ENCODE data around the gene STPG2. TPM values are rescaled to one million over a fixed set of nuclear protein-coding genes. Genes with fewer than 3 reads are reported as not detected.
"Not testable (repeated sequence)": the region's sequence is repeated elsewhere in the genome, so short reads cannot be mapped to it uniquely, and the experiment has no call there.

Gene STPG2
- total and polyA plus RNA-seq, 2 donors (not counting 1 experiment from before 2014, with no cell fraction given), result 0.13 to 0.49 TPM

DNA sequence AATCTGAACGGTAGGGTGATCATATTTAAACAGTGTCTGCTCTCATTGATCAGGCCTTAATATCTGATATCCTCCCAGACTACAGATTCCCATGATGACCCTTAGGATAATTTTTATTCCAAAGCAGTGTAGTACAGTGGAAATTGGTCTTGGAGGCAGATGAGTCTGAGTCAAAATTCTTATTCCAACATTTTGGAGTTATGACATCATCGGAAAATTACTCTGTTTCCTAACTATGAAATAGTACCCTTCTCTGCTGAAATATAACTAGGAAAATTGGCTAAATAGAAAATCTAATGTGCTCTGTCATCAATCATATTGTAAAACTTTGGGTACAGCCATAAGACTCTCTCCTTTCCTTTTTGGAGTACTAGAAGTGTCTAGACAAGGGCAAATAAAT, 583.3 kb downstream of the STPG2 start:
- ATAC-seq (ENCODE audit: low read depth), result no peak
- no peak overlapping the region for H3K4me3 Mint-ChIP-seq
- no peak overlapping the region for H2AFZ ChIP-seq (ENCODE audit: insufficient read depth, low read depth, low read length, poor library complexity, severe bottlenecking)
- H3K79me2 ChIP-seq (ENCODE audit: control insufficient read depth, insufficient read depth, low read length), result no peaks in the 10 kb centered on the region
- no peak for TF ChIP-seq EZH2 (IDR thresholded peaks at IDR 0.05; ENCODE audit: borderline replicate concordance, insufficient read depth, low read depth, low read length, poor library complexity, severe bottlenecking)
- TF ChIP-seq, protein P1, sequence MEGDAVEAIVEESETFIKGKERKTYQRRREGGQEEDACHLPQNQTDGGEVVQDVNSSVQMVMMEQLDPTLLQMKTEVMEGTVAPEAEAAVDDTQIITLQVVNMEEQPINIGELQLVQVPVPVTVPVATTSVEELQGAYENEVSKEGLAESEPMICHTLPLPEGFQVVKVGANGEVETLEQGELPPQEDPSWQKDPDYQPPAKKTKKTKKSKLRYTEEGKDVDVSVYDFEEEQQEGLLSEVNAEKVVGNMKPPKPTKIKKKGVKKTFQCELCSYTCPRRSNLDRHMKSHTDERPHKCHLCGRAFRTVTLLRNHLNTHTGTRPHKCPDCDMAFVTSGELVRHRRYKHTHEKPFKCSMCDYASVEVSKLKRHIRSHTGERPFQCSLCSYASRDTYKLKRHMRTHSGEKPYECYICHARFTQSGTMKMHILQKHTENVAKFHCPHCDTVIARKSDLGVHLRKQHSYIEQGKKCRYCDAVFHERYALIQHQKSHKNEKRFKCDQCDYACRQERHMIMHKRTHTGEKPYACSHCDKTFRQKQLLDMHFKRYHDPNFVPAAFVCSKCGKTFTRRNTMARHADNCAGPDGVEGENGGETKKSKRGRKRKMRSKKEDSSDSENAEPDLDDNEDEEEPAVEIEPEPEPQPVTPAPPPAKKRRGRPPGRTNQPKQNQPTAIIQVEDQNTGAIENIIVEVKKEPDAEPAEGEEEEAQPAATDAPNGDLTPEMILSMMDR (IDR thresholded peaks at IDR 0.05), result no peak
- no peak for DNase-seq
- H3K4me3 ChIP-seq (ENCODE audit: control extremely low read depth in 1 of 5, extremely low read depth in 1 of 5, insufficient read depth in 1 of 5, low read depth in 2 of 5, low read length in 4 of 5), result no peak overlapping the region
- peaks cover 4% of the 10 kb centered on the region for H3K9me3 Mint-ChIP-seq (ENCODE audit: insufficient read depth)
- 71% methylated on average over 1 of the region's 2 CpGs for WGBS (ENCODE audit: insufficient coverage)
- no peaks in the 10 kb centered on the region for H3K27me3 Mint-ChIP-seq
- no peaks in the 10 kb centered on the region for H3K4me1 ChIP-seq (ENCODE audit: control insufficient read depth in 2 of 2, insufficient read depth in 2 of 2, low read length in 2 of 2)
- no peaks in the 10 kb centered on the region for H3K27me3 ChIP-seq (replicated peaks in 1 of 4; ENCODE audit: control extremely low read depth in 1 of 4, control insufficient read depth in 3 of 4, insufficient read depth in 4 of 4, low read length in 3 of 4)
- POLR2A ChIA-PET, result no interaction called here
- H3K27ac Mint-ChIP-seq, result no peak overlapping the region
- H3K4me1 Mint-ChIP-seq, result no peaks in the 10 kb centered on the region
- no peak overlapping the region for H3K4me2 ChIP-seq (replicated peaks; ENCODE audit: low read depth, low read length, poor library complexity, severe bottlenecking)
- CTCF ChIA-PET, result no interaction called here
- H3K9me3 ChIP-seq (ENCODE audit: control extremely low read depth in 1 of 3, control insufficient read depth in 2 of 3, insufficient read depth in 1 of 3, low read length in 2 of 3), result no peaks in the 10 kb centered on the region
- no peaks in the 10 kb centered on the region for H4K20me1 ChIP-seq (ENCODE audit: control insufficient read depth, insufficient read depth, low read length, poor library complexity, severe bottlenecking)
- intact Hi-C loops (cut with micrococcal nuclease), result no loop called here
- H3K27ac ChIP-seq (ENCODE audit: low read length in 2 of 2), result no peak overlapping the region
- no peak overlapping the region for H3K9ac ChIP-seq (ENCODE audit: low read length)
- no peaks in the 10 kb centered on the region for H3K36me3 ChIP-seq (replicated peaks in 1 of 2; ENCODE audit: control extremely low read depth in 1 of 2, control insufficient read depth in 1 of 2, extremely low read depth in 1 of 2, insufficient read depth in 2 of 2, low read length in 1 of 2)

DNA sequence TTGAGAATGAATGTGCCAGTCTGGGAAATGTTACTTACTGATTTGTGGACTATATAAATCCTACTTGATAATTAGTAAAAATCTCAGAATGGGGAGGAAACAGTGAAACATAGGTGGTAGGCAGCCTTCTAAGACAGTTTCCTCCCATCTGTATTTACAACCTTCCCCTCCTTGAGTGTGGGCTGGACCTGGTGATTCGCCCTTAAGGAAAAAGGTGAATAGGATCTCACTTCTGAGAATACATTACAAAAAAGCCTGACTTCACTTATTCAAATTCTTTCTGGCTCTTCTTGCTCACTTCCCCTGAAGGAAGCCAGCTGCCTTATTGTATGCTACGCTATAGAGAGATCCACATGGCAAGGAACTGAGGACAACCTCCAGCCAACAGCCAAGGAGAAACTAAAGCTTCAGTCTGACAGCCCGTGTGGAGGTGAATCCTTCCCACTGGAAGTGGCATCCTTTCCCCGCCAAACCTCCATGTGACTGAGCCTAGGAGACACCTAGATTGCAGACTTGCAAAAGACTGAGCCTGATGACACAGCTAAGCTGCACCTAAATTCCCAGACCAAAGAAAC, 585.0 kb downstream of the STPG2 start:
- ChIA-PET CTCF (no interaction called here), POLR2A (no interaction called here)
- no peak for TF ChIP-seq EZH2 (IDR thresholded peaks at IDR 0.05; ENCODE audit: borderline replicate concordance, insufficient read depth, low read depth, low read length, poor library complexity, severe bottlenecking)
- TF ChIP-seq, protein P1 (IDR thresholded peaks at IDR 0.05), result no peak
- Histone ChIP-seq H3K4me3 (ENCODE audit: control extremely low read depth in 1 of 5, extremely low read depth in 1 of 5, insufficient read depth in 1 of 5, low read depth in 2 of 5, low read length in 4 of 5) (no peak overlapping the region), H3K79me2 (ENCODE audit: control insufficient read depth, insufficient read depth, low read length) (no peaks in the 10 kb centered on the region), H3K36me3 (replicated peaks in 1 of 2; ENCODE audit: control extremely low read depth in 1 of 2, control insufficient read depth in 1 of 2, extremely low read depth in 1 of 2, insufficient read depth in 2 of 2, low read length in 1 of 2) (no peaks in the 10 kb centered on the region), H4K20me1 (ENCODE audit: control insufficient read depth, insufficient read depth, low read length, poor library complexity, severe bottlenecking) (no peaks in the 10 kb centered on the region), H3K27me3 (replicated peaks in 1 of 4; ENCODE audit: control extremely low read depth in 1 of 4, control insufficient read depth in 3 of 4, insufficient read depth in 4 of 4, low read length in 3 of 4) (no peaks in the 10 kb centered on the region), H3K4me2 (replicated peaks; ENCODE audit: low read depth, low read length, poor library complexity, severe bottlenecking) (no peak overlapping the region), H3K9me3 (ENCODE audit: control extremely low read depth in 1 of 3, control insufficient read depth in 2 of 3, insufficient read depth in 1 of 3, low read length in 2 of 3) (no peaks in the 10 kb centered on the region), H3K9ac (ENCODE audit: low read length) (no peak overlapping the region), H3K27ac (ENCODE audit: low read length in 2 of 2) (no peak overlapping the region), H3K4me1 (ENCODE audit: control insufficient read depth in 2 of 2, insufficient read depth in 2 of 2, low read length in 2 of 2) (no peaks in the 10 kb centered on the region), H2AFZ (ENCODE audit: insufficient read depth, low read depth, low read length, poor library complexity, severe bottlenecking) (no peak overlapping the region)
- 82% methylated on average over 4 of the region's 4 CpGs for WGBS (ENCODE audit: insufficient coverage)
- intact Hi-C loops (cut with micrococcal nuclease), result no loop called here
- ATAC-seq (ENCODE audit: low read depth) (no peak), DNase-seq (no peak)
- Mint-ChIP-seq H3K27ac (no peak overlapping the region), H3K4me1 (no peaks in the 10 kb centered on the region), H3K9me3 (ENCODE audit: insufficient read depth) (no peaks in the 10 kb centered on the region), H3K4me3 (no peak overlapping the region), H3K27me3 (no peaks in the 10 kb centered on the region)

DNA sequence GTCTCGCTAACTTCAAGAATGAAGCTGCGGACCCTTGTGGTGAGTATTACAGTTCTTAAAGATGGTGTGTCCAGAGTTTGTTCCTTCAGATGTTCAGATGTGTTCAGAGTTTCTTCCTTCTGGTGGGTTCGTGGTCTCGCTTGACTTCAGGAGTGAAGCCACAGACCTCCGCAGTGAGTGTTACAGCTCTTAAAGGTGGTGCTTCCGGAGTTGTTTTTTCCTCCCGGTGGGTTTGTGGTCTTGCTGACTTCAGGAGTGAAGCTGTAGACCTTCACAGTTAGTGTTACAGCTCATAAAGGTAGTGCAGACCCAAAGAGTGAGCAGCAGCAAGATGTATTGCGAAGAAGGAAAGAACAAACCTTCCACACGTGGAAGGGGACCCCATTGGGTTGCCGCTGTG, 592.6 kb downstream of the STPG2 start:
- CTCF ChIA-PET; DNase-seq; ATAC-seq (ENCODE audit: low read depth); H3K4me3 ChIP-seq (ENCODE audit: control extremely low read depth in 1 of 5, extremely low read depth in 1 of 5, insufficient read depth in 1 of 5, low read depth in 2 of 5, low read length in 4 of 5); H3K79me2 ChIP-seq (ENCODE audit: control insufficient read depth, insufficient read depth, low read length); H3K4me2 ChIP-seq (replicated peaks; ENCODE audit: low read depth, low read length, poor library complexity, severe bottlenecking); H3K36me3 ChIP-seq (replicated peaks in 1 of 2; ENCODE audit: control extremely low read depth in 1 of 2, control insufficient read depth in 1 of 2, extremely low read depth in 1 of 2, insufficient read depth in 2 of 2, low read length in 1 of 2); intact Hi-C loops (cut with micrococcal nuclease); H3K27me3 ChIP-seq (replicated peaks in 1 of 4; ENCODE audit: control extremely low read depth in 1 of 4, control insufficient read depth in 3 of 4, insufficient read depth in 4 of 4, low read length in 3 of 4); H3K27me3 Mint-ChIP-seq; H3K9me3 Mint-ChIP-seq (ENCODE audit: insufficient read depth); H3K4me1 Mint-ChIP-seq; H3K27ac ChIP-seq (ENCODE audit: low read length in 2 of 2); H4K20me1 ChIP-seq (ENCODE audit: control insufficient read depth, insufficient read depth, low read length, poor library complexity, severe bottlenecking); H3K4me3 Mint-ChIP-seq; H2AFZ ChIP-seq (ENCODE audit: insufficient read depth, low read depth, low read length, poor library complexity, severe bottlenecking); H3K9me3 ChIP-seq (ENCODE audit: control extremely low read depth in 1 of 3, control insufficient read depth in 2 of 3, insufficient read depth in 1 of 3, low read length in 2 of 3); H3K9ac ChIP-seq (ENCODE audit: low read length); POLR2A ChIA-PET; H3K27ac Mint-ChIP-seq; H3K4me1 ChIP-seq (ENCODE audit: control insufficient read depth in 2 of 2, insufficient read depth in 2 of 2, low read length in 2 of 2): not testable (repeated sequence)
- 87% methylated on average over 6 of the region's 10 CpGs for WGBS (ENCODE audit: insufficient coverage)

Measured in B cell (primary cell).